ENCODE results near the gene ESPNL. TPM values are rescaled to one million over a fixed set of nuclear protein-coding genes. Genes with fewer than 3 reads are reported as not detected.

The ESPNL gene
- total RNA-seq, 4 donors from 2014 or later: 0.44 to 2.1 TPM; not detected in 2

GRCh38 chr2:238091436-238092060 is 8.6 kb upstream of the ESPNL start:
- no peak for TF ChIP-seq EP300 (IDR thresholded peaks at IDR 0.05)
- TF ChIP-seq CTCF (IDR thresholded peaks at IDR 0.05): no peak
- no peak for TF ChIP-seq POLR2A (IDR thresholded peaks at IDR 0.05)
- WGBS, 2 donors: 90 to 91% methylated on average over 16 of the region's 16 CpGs
- no peaks in the 10 kb centered on the region for H3K27me3 ChIP-seq
- DNase-seq (ENCODE audit: low spot score in 2 of 2): no peak
- H3K27ac ChIP-seq: no peak overlapping the region
- no peaks in the 10 kb centered on the region for H3K9me3 ChIP-seq
- H3K4me1 ChIP-seq: no peaks in the 10 kb centered on the region
- H3K4me3 ChIP-seq: no peak overlapping the region
- peaks cover 0 to 46% (median 0%) of the 10 kb centered on the region in 3 donors for H3K36me3 ChIP-seq

- WGBS, 2 donors: 83 to 89% methylated on average over 12 of the region's 12 CpGs
- TF ChIP-seq POLR2A (IDR thresholded peaks at IDR 0.05) (no peak), CTCF (IDR thresholded peaks at IDR 0.05) (no peak), EP300 (IDR thresholded peaks at IDR 0.05) (no peak)
- H3K4me3 ChIP-seq: no peak overlapping the region
- no peak overlapping the region for H3K27ac ChIP-seq
- H3K36me3 ChIP-seq: peaks cover 0 to 46% (median 0%) of the 10 kb centered on the region in 3 donors
- H3K27me3 ChIP-seq: no peaks in the 10 kb centered on the region
- no peaks in the 10 kb centered on the region for H3K4me1 ChIP-seq
- H3K9me3 ChIP-seq: no peaks in the 10 kb centered on the region
- no peak for DNase-seq (ENCODE audit: low spot score in 2 of 2)
Observed at GRCh38 chr2:238092486-238093035, 7.6 kb upstream of the ESPNL start.

GRCh38 chr2:238093181-238094140 is 6.7 kb upstream of the ESPNL start:
- H3K9me3 ChIP-seq: no peaks in the 10 kb centered on the region
- no peak for DNase-seq (ENCODE audit: low spot score in 2 of 2)
- no peak overlapping the region for H3K4me3 ChIP-seq
- no peaks in the 10 kb centered on the region for H3K27me3 ChIP-seq
- H3K27ac ChIP-seq: no peak overlapping the region
- 83 to 85% methylated on average over 26 of the region's 26 CpGs for whole genome bisulfite sequencing, 2 donors
- TF ChIP-seq POLR2A (IDR thresholded peaks at IDR 0.05) (no peak), CTCF (IDR thresholded peaks at IDR 0.05) (no peak), EP300 (IDR thresholded peaks at IDR 0.05) (no peak)
- H3K36me3 ChIP-seq: peaks cover 0 to 46% (median 0%) of the 10 kb centered on the region in 3 donors
- H3K4me1 ChIP-seq: no peaks in the 10 kb centered on the region

- TF ChIP-seq CTCF (IDR thresholded peaks at IDR 0.05): no peak
- TF ChIP-seq EP300 (IDR thresholded peaks at IDR 0.05): no peak
- no peak for TF ChIP-seq POLR2A (IDR thresholded peaks at IDR 0.05)
- Histone ChIP-seq H3K36me3 (peaks cover 0 to 46% (median 0%) of the 10 kb centered on the region in 3 donors), H3K27me3 (no peaks in the 10 kb centered on the region), H3K9me3 (no peaks in the 10 kb centered on the region), H3K4me1 (peaks cover 0 to 10% (median 6%) of the 10 kb centered on the region in 4 donors), H3K27ac (no peak overlapping the region), H3K4me3 (no peak overlapping the region)
- no peak for DNase-seq (ENCODE audit: low spot score in 2 of 2)
- 85 to 86% methylated on average over 17 of the region's 17 CpGs for WGBS, 2 donors
Observed at GRCh38 chr2:238094438-238095022, 5.6 kb upstream of the ESPNL start.

Data from tibial nerve (tissue), 4 donors.